Measurements from ENCODE around the gene GABBR2. TPM values are rescaled to one million over a fixed set of nuclear protein-coding genes. Genes with fewer than 3 reads are reported as not detected.

Gene GABBR2
- total RNA-seq, 1 donor from 2014 or later, result 6.4 TPM

DNA sequence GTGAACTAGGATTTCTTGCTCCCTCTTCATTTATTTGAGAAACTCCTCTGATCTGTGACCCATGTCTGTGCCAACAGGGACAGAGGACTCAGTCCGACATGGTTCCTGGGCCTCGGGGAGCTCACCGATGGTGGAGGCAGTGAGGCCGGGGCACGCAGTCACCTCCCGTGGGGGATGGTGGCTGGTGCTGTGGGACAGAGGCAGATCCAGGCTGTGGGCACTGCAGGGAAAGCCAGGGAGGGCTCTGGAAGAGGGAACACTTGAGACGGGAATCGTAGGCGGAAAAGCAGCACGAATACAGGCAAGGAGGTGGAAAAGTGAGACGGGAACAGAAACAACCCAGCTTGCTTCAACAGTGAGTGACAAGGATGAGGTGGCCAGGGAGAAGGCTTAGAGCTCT is 127.8 kb downstream of the GABBR2 start:
- Mint-ChIP-seq H3K4me3 (no peak overlapping the region), H3K9me3 (peaks cover 5% of the 10 kb centered on the region), H3K27me3 (peaks cover 29% of the 10 kb centered on the region), H3K27ac (no peak overlapping the region), H3K36me3 (no peaks in the 10 kb centered on the region), H3K4me1 (ENCODE audit: unreplicated experiment) (no peaks in the 10 kb centered on the region)
- TF ChIP-seq, protein P1, sequence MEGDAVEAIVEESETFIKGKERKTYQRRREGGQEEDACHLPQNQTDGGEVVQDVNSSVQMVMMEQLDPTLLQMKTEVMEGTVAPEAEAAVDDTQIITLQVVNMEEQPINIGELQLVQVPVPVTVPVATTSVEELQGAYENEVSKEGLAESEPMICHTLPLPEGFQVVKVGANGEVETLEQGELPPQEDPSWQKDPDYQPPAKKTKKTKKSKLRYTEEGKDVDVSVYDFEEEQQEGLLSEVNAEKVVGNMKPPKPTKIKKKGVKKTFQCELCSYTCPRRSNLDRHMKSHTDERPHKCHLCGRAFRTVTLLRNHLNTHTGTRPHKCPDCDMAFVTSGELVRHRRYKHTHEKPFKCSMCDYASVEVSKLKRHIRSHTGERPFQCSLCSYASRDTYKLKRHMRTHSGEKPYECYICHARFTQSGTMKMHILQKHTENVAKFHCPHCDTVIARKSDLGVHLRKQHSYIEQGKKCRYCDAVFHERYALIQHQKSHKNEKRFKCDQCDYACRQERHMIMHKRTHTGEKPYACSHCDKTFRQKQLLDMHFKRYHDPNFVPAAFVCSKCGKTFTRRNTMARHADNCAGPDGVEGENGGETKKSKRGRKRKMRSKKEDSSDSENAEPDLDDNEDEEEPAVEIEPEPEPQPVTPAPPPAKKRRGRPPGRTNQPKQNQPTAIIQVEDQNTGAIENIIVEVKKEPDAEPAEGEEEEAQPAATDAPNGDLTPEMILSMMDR (conservative IDR thresholded peaks at IDR 0.05), result no peak
- no peak for DNase-seq (ENCODE audit: extremely low spot score, unreplicated experiment)

DNA sequence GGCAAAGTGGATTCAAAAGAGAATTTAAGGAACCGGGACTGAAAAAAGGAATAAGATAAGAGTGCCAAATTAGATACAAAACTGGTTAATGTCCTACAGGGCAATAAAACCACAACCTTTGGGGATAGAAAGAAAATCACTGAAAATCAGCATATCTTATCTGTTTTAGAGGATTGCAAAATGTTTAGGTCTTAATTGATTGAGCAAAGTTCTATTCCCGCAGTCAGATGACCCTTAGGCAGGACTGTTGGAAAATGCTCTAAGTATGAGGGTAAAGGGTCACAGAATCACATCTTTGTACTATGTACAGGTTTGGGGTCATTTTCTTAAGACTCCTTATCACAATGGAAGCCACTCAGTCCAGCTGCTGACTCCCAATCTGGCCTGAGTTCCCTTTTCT is 129.0 kb downstream of the GABBR2 start:
- H3K4me1 Mint-ChIP-seq (ENCODE audit: unreplicated experiment), result no peaks in the 10 kb centered on the region
- no peak overlapping the region for H3K27ac Mint-ChIP-seq
- TF ChIP-seq, protein P1 (conservative IDR thresholded peaks at IDR 0.05), result no peak
- peaks cover 29% of the 10 kb centered on the region for H3K27me3 Mint-ChIP-seq
- H3K4me3 Mint-ChIP-seq, result no peak overlapping the region
- no peaks in the 10 kb centered on the region for H3K36me3 Mint-ChIP-seq
- H3K9me3 Mint-ChIP-seq, result peaks cover 5% of the 10 kb centered on the region
- no peak for DNase-seq (ENCODE audit: extremely low spot score, unreplicated experiment)

DNA sequence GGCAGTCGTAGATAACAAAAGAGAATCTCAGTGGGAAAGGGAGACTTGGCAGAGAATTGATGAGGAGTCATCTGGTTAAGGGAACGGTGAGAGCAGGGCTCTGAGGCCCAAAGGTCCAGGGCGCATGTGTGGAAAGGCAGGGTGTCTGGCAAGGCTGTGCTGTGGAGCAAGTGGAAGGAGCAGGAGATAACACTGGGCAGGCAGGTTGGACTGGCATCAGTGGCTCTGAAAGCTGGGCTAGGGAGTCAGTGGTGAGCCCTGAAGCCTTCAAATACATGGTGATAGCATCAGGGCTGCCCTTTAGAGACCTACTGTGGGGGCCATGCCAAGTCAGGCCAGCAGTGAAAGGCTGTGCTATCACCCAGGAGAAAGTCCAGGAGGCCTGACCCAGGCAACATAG is 131.3 kb downstream of the GABBR2 start:
- H3K4me1 Mint-ChIP-seq (ENCODE audit: unreplicated experiment), result no peaks in the 10 kb centered on the region
- TF ChIP-seq, protein P1 (conservative IDR thresholded peaks at IDR 0.05), result no peak
- DNase-seq (ENCODE audit: extremely low spot score, unreplicated experiment), result no peak
- no peak overlapping the region for H3K4me3 Mint-ChIP-seq
- H3K9me3 Mint-ChIP-seq, result peaks cover 5% of the 10 kb centered on the region
- H3K36me3 Mint-ChIP-seq, result no peaks in the 10 kb centered on the region
- no peak overlapping the region for H3K27ac Mint-ChIP-seq
- H3K27me3 Mint-ChIP-seq, result peaks cover 23% of the 10 kb centered on the region

DNA sequence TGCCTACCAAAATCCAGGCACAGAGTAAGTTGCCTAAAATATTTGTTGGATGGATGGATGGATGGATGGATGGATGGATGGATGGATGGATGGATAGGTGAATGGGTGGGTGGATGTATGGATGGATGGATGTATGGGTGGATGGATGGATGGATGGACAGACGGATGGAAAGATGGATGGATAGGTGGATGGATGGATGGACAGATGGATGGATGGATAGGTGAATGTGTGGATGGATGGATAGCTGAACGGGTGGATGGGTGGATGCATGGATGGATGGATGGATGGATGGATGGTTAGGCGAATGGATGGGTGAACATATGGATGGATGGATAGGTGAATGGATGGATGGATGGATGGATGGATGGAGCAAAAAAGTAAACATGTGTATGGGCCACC is 131.9 kb downstream of the GABBR2 start:
- Mint-ChIP-seq H3K9me3 (peaks cover 5% of the 10 kb centered on the region), H3K27ac (no peak overlapping the region)
- no peak for DNase-seq (ENCODE audit: extremely low spot score, unreplicated experiment)

DNA sequence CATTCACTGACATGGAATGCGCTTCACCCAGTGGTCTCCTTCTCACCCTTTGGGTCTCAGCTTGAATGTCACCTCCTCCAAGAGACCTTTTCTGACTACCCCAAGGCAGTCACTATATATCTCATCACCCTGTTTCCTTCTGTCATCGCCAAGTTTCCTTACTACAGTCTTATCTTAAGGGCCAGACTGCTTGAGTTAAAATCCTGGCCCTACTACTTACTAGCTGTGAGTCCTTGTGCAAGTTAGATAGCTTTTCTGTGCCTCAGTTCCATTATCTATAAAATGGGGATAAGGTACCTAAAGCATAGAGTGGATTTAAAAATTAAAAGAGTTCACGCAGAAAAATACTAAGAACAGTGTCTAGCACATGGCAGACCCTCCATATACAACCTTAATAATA is 132.4 kb downstream of the GABBR2 start:
- H3K4me3 Mint-ChIP-seq, result no peak overlapping the region
- peaks cover 26% of the 10 kb centered on the region for H3K27me3 Mint-ChIP-seq
- TF ChIP-seq, protein P1 (conservative IDR thresholded peaks at IDR 0.05), result no peak
- H3K4me1 Mint-ChIP-seq (ENCODE audit: unreplicated experiment), result peaks cover 4% of the 10 kb centered on the region
- no peak for DNase-seq (ENCODE audit: extremely low spot score, unreplicated experiment)
- H3K36me3 Mint-ChIP-seq, result no peaks in the 10 kb centered on the region
- peaks cover 5% of the 10 kb centered on the region for H3K9me3 Mint-ChIP-seq
- no peak overlapping the region for H3K27ac Mint-ChIP-seq

More for the DNA sequence above, 131.9 kb downstream of the GABBR2 start:
- H3K4me1 Mint-ChIP-seq (ENCODE audit: unreplicated experiment), result peaks cover 2% of the 10 kb centered on the region
- TF ChIP-seq, protein P1 (conservative IDR thresholded peaks at IDR 0.05), result no peak
- H3K27me3 Mint-ChIP-seq, result peaks cover 25% of the 10 kb centered on the region
- no peak overlapping the region for H3K4me3 Mint-ChIP-seq
- no peaks in the 10 kb centered on the region for H3K36me3 Mint-ChIP-seq

All from type B pancreatic cell (in vitro differentiated cells).